ENCODE measurements around the gene TMSB10. TPM values are rescaled to one million over a fixed set of nuclear protein-coding genes. Genes with fewer than 3 reads are reported as not detected.
A peak's percentile ranks its signal among the peaks of the same experiment; 100 is the strongest.

The TMSB10 gene
- total and polyA plus RNA-seq, 2 of the 13 experiments (the other 11 are each of a cell fraction or from before 2014, with no cell fraction given) = 665 to 708 TPM

GRCh38 chr2:84946204-84947009 lies 41.0 kb downstream of the TMSB10 start (continued):
- TF ChIP-seq ZNF580 (CRISPR knock-in tag; IDR thresholded peaks at IDR 0.05; ENCODE audit: borderline replicate concordance, low read depth) = peak; percentile 62; the same call in 1 of the 2 replicates
- no peak; the same call in 1 of the 2 replicates for TF ChIP-seq CBX5 (CRISPR knock-in tag; IDR thresholded peaks at IDR 0.05; ENCODE audit: borderline replicate concordance)
- no peak for TF ChIP-seq ZBTB8A (CRISPR knock-in tag; IDR thresholded peaks at IDR 0.05; ENCODE audit: borderline replicate concordance, low read depth)
- TF ChIP-seq ZBTB38 (CRISPR knock-in tag; IDR thresholded peaks at IDR 0.05) = peak; percentile 98
- no peak for TF ChIP-seq FLYWCH1 (CRISPR knock-in tag; IDR thresholded peaks at IDR 0.05)
- no peak for TF ChIP-seq RAD51 (IDR thresholded peaks at IDR 0.05; ENCODE audit: borderline replicate concordance)
- TF ChIP-seq, protein P1, sequence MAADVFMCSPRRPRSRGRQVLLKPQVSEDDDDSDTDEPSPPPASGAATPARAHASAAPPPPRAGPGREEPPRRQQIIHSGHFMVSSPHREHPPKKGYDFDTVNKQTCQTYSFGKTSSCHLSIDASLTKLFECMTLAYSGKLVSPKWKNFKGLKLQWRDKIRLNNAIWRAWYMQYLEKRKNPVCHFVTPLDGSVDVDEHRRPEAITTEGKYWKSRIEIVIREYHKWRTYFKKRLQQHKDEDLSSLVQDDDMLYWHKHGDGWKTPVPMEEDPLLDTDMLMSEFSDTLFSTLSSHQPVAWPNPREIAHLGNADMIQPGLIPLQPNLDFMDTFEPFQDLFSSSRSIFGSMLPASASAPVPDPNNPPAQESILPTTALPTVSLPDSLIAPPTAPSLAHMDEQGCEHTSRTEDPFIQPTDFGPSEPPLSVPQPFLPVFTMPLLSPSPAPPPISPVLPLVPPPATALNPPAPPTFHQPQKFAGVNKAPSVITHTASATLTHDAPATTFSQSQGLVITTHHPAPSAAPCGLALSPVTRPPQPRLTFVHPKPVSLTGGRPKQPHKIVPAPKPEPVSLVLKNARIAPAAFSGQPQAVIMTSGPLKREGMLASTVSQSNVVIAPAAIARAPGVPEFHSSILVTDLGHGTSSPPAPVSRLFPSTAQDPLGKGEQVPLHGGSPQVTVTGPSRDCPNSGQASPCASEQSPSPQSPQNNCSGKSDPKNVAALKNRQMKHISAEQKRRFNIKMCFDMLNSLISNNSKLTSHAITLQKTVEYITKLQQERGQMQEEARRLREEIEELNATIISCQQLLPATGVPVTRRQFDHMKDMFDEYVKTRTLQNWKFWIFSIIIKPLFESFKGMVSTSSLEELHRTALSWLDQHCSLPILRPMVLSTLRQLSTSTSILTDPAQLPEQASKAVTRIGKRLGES (CRISPR knock-in tag; IDR thresholded peaks at IDR 0.05; ENCODE audit: borderline replicate concordance) = no peak
- TF ChIP-seq CENPX (CRISPR knock-in tag; IDR thresholded peaks at IDR 0.05) = no peak
- no peak for TF ChIP-seq SP140L (CRISPR knock-in tag; IDR thresholded peaks at IDR 0.05; ENCODE audit: borderline replicate concordance)
- TF ChIP-seq ZKSCAN8 (CRISPR knock-in tag; IDR thresholded peaks at IDR 0.05; ENCODE audit: borderline replicate concordance) = peak; percentile 96
- no peak for TF ChIP-seq HBP1 (CRISPR knock-in tag; IDR thresholded peaks at IDR 0.05; ENCODE audit: low read depth)
- TF ChIP-seq HINFP (CRISPR knock-in tag; IDR thresholded peaks at IDR 0.05; ENCODE audit: low read depth) = peak; percentile 77
- TF ChIP-seq SIN3A (IDR thresholded peaks at IDR 0.05; ENCODE audit: borderline replicate concordance, low read depth, low read length) = no peak
- TF ChIP-seq HDAC1 (CRISPR knock-in tag; IDR thresholded peaks at IDR 0.05) = peak; percentile 93
- TF ChIP-seq, protein P2, sequence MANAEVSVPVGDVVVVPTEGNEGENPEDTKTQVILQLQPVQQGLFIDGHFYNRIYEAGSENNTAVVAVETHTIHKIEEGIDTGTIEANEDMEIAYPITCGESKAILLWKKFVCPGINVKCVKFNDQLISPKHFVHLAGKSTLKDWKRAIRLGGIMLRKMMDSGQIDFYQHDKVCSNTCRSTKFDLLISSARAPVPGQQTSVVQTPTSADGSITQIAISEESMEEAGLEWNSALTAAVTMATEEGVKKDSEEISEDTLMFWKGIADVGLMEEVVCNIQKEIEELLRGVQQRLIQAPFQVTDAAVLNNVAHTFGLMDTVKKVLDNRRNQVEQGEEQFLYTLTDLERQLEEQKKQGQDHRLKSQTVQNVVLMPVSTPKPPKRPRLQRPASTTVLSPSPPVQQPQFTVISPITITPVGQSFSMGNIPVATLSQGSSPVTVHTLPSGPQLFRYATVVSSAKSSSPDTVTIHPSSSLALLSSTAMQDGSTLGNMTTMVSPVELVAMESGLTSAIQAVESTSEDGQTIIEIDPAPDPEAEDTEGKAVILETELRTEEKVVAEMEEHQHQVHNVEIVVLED (CRISPR knock-in tag; IDR thresholded peaks at IDR 0.05; ENCODE audit: borderline replicate concordance) = peak; percentile 74
- TF ChIP-seq ZBTB7B (CRISPR knock-in tag; IDR thresholded peaks at IDR 0.05) = peak; percentile 78
- TF ChIP-seq ZNF607 (CRISPR knock-in tag; IDR thresholded peaks at IDR 0.05; ENCODE audit: borderline replicate concordance) = no peak; the same call in 1 of the 2 replicates
- 0 out of 2 replicates have a peak, but pooled peaks have one; percentile 70 for TF ChIP-seq SP4 (CRISPR knock-in tag; IDR thresholded peaks at IDR 0.05)
- TF ChIP-seq ZNF784 (CRISPR knock-in tag; IDR thresholded peaks at IDR 0.05; ENCODE audit: borderline replicate concordance) = no peak
- TF ChIP-seq AGO1 (IDR thresholded peaks at IDR 0.05; ENCODE audit: low read depth, low read length, poor library complexity, severe bottlenecking) = no peak

All from HepG2 (cell line).